K562 (cell line): ENCODE results near the gene CHRNA3. TPM values are rescaled to one million over a fixed set of nuclear protein-coding genes. Genes with fewer than 3 reads are reported as not detected.

Experiments
- ATAC-seq: fragments of 200-7000 bp; cut with Tn5 transposase; 3 replicates; pipeline ENCODE4 v1.9.1; 2020; ENCODE audit warnings: moderate library complexity
- BruUV-seq: library from RNA; stranded (reverse); fragments of 400-500 nt; replicated peaks from 2 replicates; lab custom pipeline; 2021; lab: Mats Ljungman, UMichigan
- CTCF ChIA-PET: fragments of 300-600 bp; formaldehyde crosslinking; extraction: SDS; loops from one replicate; lab custom pipeline; 2021; ENCODE audit warnings: low intra/inter-chr PET ratio; lab: Yijun Ruan, JAX
- POLR2A ChIA-PET: fragments of 300-600, 350-650 bp; sonication (Branson Sonifier 250); formaldehyde crosslinking; extraction: SDS; loops from one replicate; lab custom pipeline; 2021; ENCODE audit warnings: antibody characterized with exemption, inconsistent platforms; lab: Yijun Ruan, JAX
- DNase-seq, 4 experiments: peaks; one replicate each; pipeline versions ENCODE4 v3.0.0 to v3.0.0-alpha.2; 2011 to 2018; ENCODE audit warnings: low spot score in 3 of 4, mixed read lengths in 3 of 4; ENCODE audit errors: extremely low read depth in 1 of 4
- FAIRE-seq: peaks from 2 replicates; lab custom pipeline; 2011; peaks lifted over from hg19 to GRCh38; lab: Jason Lieb, UNC
- H2AFZ ChIP-seq: 2 replicates; pipeline ENCODE4 v1.6.0; 2011; ENCODE audit warnings: low read depth, low read length, control low read depth, inconsistent platforms
- H3K27ac ChIP-seq: fragments of 200-600 bp; 3 replicates; pipeline ENCODE4 v1.8.0; 2011; ENCODE audit warnings: low read depth, mild to moderate bottlenecking, control low read depth, inconsistent platforms, low read length, moderate library complexity, mixed read lengths; ENCODE audit errors: extremely low read depth
- H3K27me3 ChIP-seq, 2 experiments: fragments of 300-600 bp in 1 of 2; 2 replicates in 1 of 2; 3 replicates in 1 of 2; pipeline versions ENCODE4 v1.6.0 to v1.8.0; 2011; ENCODE audit warnings: inconsistent platforms in 2 of 2, low read length in 2 of 2, mild to moderate bottlenecking in 1 of 2, mixed read lengths in 1 of 2, moderate library complexity in 1 of 2; ENCODE audit not compliant: control insufficient read depth in 2 of 2, insufficient read depth in 2 of 2
- H3K36me3 ChIP-seq: fragments of 300-600 bp; 3 replicates; pipeline ENCODE4 v1.8.0; 2011; ENCODE audit warnings: mild to moderate bottlenecking, low read length, inconsistent platforms; ENCODE audit not compliant: control insufficient read depth, insufficient read depth
- H3K4me1 ChIP-seq, 2 experiments: fragments of 200-600 bp in 1 of 2; replicated peaks in 1 of 2; 2 replicates in 1 of 2; 3 replicates in 1 of 2; pipeline versions ENCODE4 v1.5.1 to v1.8.0; 2011; ENCODE audit warnings: inconsistent platforms in 2 of 2, low read length in 2 of 2, mild to moderate bottlenecking in 1 of 2, mixed read lengths in 1 of 2, moderate library complexity in 1 of 2; ENCODE audit not compliant: control insufficient read depth in 2 of 2, insufficient read depth in 2 of 2
- H3K4me2 ChIP-seq: 2 replicates; pipeline ENCODE4 v1.6.1; 2011; ENCODE audit warnings: low read length, control low read depth, inconsistent platforms, mixed read lengths; ENCODE audit not compliant: insufficient read depth
- H3K4me3 ChIP-seq: fragments of 200-600 bp; sonication (generic), shearing (Covaris generic); 2 replicates; pipeline ENCODE4 v1.5.1; 2016; ENCODE audit warnings: control low read depth, inconsistent platforms
- H3K79me2 ChIP-seq: fragments of 200-600 bp; 3 replicates; pipeline ENCODE4 v1.8.0; 2011; ENCODE audit warnings: low read length, inconsistent platforms; ENCODE audit not compliant: control insufficient read depth, insufficient read depth
- H3K9ac ChIP-seq, 2 experiments: 2 replicates each; pipeline versions ENCODE4 v1.6.0 to v1.6.1; 2011; ENCODE audit warnings: low read depth in 2 of 2, low read length in 2 of 2, control low read depth in 1 of 2, inconsistent platforms in 1 of 2, mild to moderate bottlenecking in 1 of 2, mixed read lengths in 1 of 2; ENCODE audit not compliant: insufficient read depth in 1 of 2
- H3K9me1 ChIP-seq: one replicate; pipeline ENCODE4 v1.6.0; 2011; ENCODE audit warnings: inconsistent platforms, mild to moderate bottlenecking, low read length, moderate library complexity; ENCODE audit not compliant: control insufficient read depth, insufficient read depth
- H3K9me3 ChIP-seq: replicated peaks from 2 replicates; pipeline ENCODE4 v1.5.1; 2011; ENCODE audit warnings: low read depth, low read length, inconsistent platforms; ENCODE audit not compliant: control insufficient read depth, insufficient read depth
- H4K20me1 ChIP-seq: replicated peaks from 2 replicates; pipeline ENCODE4 v1.6.1; 2011; ENCODE audit warnings: low read length, inconsistent platforms, mixed read lengths; ENCODE audit not compliant: control insufficient read depth, insufficient read depth
- GTF2F1 ChIP-seq: IDR thresholded peaks from 2 replicates; pipeline ENCODE4 v1.6.1; 2011; ENCODE audit warnings: low read depth, low read length, improper control_type of control experiment
- IFI16 ChIP-seq: fragments of 250-450 bp; sonication (Bioruptor Pico); IDR thresholded peaks from 2 replicates; pipeline ENCODE4 v2.1.2; 2022; ENCODE audit warnings: mild to moderate bottlenecking, inconsistent platforms
- KLF16 ChIP-seq: IDR thresholded peaks from 2 replicates; pipeline ENCODE4 v1.6.1; 2016; ENCODE audit warnings: antibody characterized with exemption
- NFIC ChIP-seq: fragments of 450-650 bp; IDR thresholded peaks from 2 replicates; pipeline ENCODE4 v1.6.1; 2017; ENCODE audit warnings: mild to moderate bottlenecking, inconsistent platforms
- TCFL5 ChIP-seq: fragments of 250-450 bp; sonication (Bioruptor Pico); conservative IDR thresholded peaks from 2 replicates; pipeline ENCODE4 v1.6.1; 2021; ENCODE audit warnings: mild to moderate bottlenecking, moderate library complexity, matching md5 sums
- TGIF2 ChIP-seq: sonication (generic); formaldehyde crosslinking; IDR thresholded peaks from 2 replicates; pipeline ENCODE4 v1.8.1; 2022; ENCODE audit warnings: mild to moderate bottlenecking, missing genetic modification reagents, moderate library complexity
- ZNF224 ChIP-seq: sonication (generic); formaldehyde crosslinking; IDR thresholded peaks from 2 replicates; pipeline ENCODE4 v1.8.0; 2022; ENCODE audit warnings: mild to moderate bottlenecking, missing genetic modification reagents
- WGBS: fragments of 100-300 bp; shearing (Covaris generic); methylation state at CpG from one replicate; pipeline ENCODE4 v1.1.6; 2016; ENCODE audit warnings: low coverage, mixed read lengths; ENCODE audit not compliant: insufficient coverage; ENCODE audit errors: missing lambda C conversion rate; 5-methylcytosine and 5-hydroxymethylcytosine counted together
- in situ Hi-C: fragments of 300-500 bp; cut with MboI; formaldehyde crosslinking; loops from 4 replicates; pipeline ENCODE4 v1.15.0; 2018; ENCODE audit warnings: inconsistent platforms, mixed read lengths
- intact Hi-C: fragments of 100-400 bp; cut with micrococcal nuclease; formaldehyde crosslinking; loops from 2 replicates; pipeline ENCODE4 v1.14.2; 2022
- polyA plus RNA-seq, 8 experiments: library from polyadenylated mRNA; depleted of rRNA in 4 of 8; stranded (reverse) in 5 of 8; unstranded in 3 of 8; fragments of >200 nt; fragmentation: Nextera tagmentation in 2 of 8; fragmentation: Illumina TruSeq in 1 of 8; extraction: Ambion mirVana in 2 of 8; extraction: Trizol in 1 of 8; gene quantifications; 2 replicates each; pipeline versions ENCODE4 v1.2.1 to v1.2.3, GENCODE V29; 2011 to 2014; ENCODE audit warnings: inconsistent platforms in 1 of 8, missing spikeins in 1 of 8
- total RNA-seq, 7 experiments: library from RNA; depleted of rRNA in 6 of 7; stranded (reverse); fragments of >200 nt in 6 of 7; fragmentation: Illumina TruSeq in 2 of 7; extraction: Trizol in 2 of 7; gene quantifications; 2 replicates each; pipeline versions ENCODE4 v1.2.1 to v1.2.3, GENCODE V29; 2011 to 2021; ENCODE audit warnings: low replicate concordance in 1 of 7
- TF ChIP-seq, protein P1 (sequence below): fragments of 450-650 bp; IDR thresholded peaks from 2 replicates; pipeline ENCODE4 v1.6.1; 2018; ENCODE audit warnings: mild to moderate bottlenecking, low read depth; ENCODE audit not compliant: partially characterized antibody
- TF ChIP-seq, protein P2 (sequence below), 2 experiments: IDR thresholded peaks; 2 replicates each; pipeline ENCODE4 v1.6.1; 2012; ENCODE audit warnings: improper control_type of control experiment in 2 of 2, low read depth in 2 of 2, low read length in 2 of 2, borderline replicate concordance in 1 of 2
- TF ChIP-seq, protein P3 (sequence below): fragments of 250-450 bp; sonication (Bioruptor Pico); IDR thresholded peaks from 2 replicates; pipeline ENCODE4 v1.4.0; 2020; ENCODE audit warnings: mild to moderate bottlenecking, moderate library complexity, borderline replicate concordance
- TF ChIP-seq, protein P4 (sequence below): sonication (generic); IDR thresholded peaks from 2 replicates; pipeline ENCODE4 v1.6.1; 2016
- TF ChIP-seq, protein P5 (sequence below): fragments of 200-800 bp; sonication (Bioruptor generic); IDR thresholded peaks from 2 replicates; pipeline ENCODE4 v1.6.1; 2017; ENCODE audit warnings: missing genetic modification characterization, missing compliant biosample characterization

Gene CHRNA3
- total and polyA plus RNA-seq, 9 of the 15 experiments (the other 6 are each of a cell fraction or from before 2014, with no cell fraction given): 0.01 TPM; not detected in 8

DNA sequence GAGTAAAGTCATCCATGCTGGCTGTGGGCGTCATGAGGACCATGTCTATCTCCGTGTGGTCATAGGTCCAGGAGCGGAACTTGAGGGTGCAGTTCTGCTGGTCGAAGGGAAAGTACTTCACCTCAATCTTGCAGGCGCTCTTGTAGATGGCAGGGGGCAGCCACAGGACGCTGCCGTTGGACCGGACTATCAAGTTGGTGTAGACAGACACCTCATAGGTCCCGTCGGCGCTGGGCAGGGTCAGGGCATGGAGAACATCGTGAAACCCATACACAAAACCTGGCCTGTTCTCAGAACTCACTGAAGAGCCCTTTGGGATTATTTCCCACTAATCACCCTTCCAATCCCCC is 8.9 kb upstream of the CHRNA3 start:
- Histone ChIP-seq H3K9ac (no peak overlapping the region), H4K20me1 (0 out of 2 replicates have a peak, but pooled peaks cover 5% of the 10 kb centered on the region), H3K27ac (no peak overlapping the region), H3K27me3 (peaks cover 41 to 66% of the 10 kb centered on the region in 2 experiments), H3K4me3 (no peak overlapping the region), H2AFZ (no peak overlapping the region), H3K4me1 (no peaks in the 10 kb centered on the region), H3K4me2 (no peak overlapping the region), H3K9me1 (no peaks in the 10 kb centered on the region), H3K79me2 (no peaks in the 10 kb centered on the region), H3K36me3 (no peaks in the 10 kb centered on the region), H3K9me3 (no peaks in the 10 kb centered on the region)
- intact Hi-C loops: no loop called here
- in situ Hi-C loops: no loop called here
- TF ChIP-seq, protein P1, sequence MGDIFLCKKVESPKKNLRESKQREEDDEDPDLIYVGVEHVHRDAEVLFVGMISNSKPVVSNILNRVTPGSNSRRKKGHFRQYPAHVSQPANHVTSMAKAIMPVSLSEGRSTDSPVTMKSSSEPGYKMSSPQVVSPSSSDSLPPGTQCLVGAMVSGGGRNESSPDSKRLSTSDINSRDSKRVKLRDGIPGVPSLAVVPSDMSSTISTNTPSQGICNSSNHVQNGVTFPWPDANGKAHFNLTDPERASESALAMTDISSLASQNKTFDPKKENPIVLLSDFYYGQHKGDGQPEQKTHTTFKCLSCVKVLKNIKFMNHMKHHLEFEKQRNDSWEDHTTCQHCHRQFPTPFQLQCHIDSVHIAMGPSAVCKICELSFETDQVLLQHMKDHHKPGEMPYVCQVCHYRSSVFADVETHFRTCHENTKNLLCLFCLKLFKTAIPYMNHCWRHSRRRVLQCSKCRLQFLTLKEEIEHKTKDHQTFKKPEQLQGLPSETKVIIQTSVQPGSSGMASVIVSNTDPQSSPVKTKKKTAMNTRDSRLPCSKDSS: no peak
- TF ChIP-seq, protein P2, sequence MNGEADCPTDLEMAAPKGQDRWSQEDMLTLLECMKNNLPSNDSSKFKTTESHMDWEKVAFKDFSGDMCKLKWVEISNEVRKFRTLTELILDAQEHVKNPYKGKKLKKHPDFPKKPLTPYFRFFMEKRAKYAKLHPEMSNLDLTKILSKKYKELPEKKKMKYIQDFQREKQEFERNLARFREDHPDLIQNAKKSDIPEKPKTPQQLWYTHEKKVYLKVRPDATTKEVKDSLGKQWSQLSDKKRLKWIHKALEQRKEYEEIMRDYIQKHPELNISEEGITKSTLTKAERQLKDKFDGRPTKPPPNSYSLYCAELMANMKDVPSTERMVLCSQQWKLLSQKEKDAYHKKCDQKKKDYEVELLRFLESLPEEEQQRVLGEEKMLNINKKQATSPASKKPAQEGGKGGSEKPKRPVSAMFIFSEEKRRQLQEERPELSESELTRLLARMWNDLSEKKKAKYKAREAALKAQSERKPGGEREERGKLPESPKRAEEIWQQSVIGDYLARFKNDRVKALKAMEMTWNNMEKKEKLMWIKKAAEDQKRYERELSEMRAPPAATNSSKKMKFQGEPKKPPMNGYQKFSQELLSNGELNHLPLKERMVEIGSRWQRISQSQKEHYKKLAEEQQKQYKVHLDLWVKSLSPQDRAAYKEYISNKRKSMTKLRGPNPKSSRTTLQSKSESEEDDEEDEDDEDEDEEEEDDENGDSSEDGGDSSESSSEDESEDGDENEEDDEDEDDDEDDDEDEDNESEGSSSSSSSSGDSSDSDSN (IDR thresholded peaks at IDR 0.05; ENCODE audit: borderline replicate concordance in 1 of 2, low read depth in 2 of 2, low read length in 2 of 2): no peak
- TF ChIP-seq, protein P3, sequence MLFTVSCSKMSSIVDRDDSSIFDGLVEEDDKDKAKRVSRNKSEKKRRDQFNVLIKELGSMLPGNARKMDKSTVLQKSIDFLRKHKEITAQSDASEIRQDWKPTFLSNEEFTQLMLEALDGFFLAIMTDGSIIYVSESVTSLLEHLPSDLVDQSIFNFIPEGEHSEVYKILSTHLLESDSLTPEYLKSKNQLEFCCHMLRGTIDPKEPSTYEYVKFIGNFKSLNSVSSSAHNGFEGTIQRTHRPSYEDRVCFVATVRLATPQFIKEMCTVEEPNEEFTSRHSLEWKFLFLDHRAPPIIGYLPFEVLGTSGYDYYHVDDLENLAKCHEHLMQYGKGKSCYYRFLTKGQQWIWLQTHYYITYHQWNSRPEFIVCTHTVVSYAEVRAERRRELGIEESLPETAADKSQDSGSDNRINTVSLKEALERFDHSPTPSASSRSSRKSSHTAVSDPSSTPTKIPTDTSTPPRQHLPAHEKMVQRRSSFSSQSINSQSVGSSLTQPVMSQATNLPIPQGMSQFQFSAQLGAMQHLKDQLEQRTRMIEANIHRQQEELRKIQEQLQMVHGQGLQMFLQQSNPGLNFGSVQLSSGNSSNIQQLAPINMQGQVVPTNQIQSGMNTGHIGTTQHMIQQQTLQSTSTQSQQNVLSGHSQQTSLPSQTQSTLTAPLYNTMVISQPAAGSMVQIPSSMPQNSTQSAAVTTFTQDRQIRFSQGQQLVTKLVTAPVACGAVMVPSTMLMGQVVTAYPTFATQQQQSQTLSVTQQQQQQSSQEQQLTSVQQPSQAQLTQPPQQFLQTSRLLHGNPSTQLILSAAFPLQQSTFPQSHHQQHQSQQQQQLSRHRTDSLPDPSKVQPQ (CRISPR knock-in tag): no peak
- TF ChIP-seq TCFL5 (CRISPR knock-in tag): no peak
- TF ChIP-seq NFIC: no peak
- no peak for TF ChIP-seq IFI16
- TF ChIP-seq, protein P4, sequence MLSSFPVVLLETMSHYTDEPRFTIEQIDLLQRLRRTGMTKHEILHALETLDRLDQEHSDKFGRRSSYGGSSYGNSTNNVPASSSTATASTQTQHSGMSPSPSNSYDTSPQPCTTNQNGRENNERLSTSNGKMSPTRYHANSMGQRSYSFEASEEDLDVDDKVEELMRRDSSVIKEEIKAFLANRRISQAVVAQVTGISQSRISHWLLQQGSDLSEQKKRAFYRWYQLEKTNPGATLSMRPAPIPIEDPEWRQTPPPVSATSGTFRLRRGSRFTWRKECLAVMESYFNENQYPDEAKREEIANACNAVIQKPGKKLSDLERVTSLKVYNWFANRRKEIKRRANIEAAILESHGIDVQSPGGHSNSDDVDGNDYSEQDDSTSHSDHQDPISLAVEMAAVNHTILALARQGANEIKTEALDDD: no peak
- no peak for TF ChIP-seq TGIF2 (CRISPR knock-in tag)
- no peak for TF ChIP-seq GTF2F1
- TF ChIP-seq, protein P5, sequence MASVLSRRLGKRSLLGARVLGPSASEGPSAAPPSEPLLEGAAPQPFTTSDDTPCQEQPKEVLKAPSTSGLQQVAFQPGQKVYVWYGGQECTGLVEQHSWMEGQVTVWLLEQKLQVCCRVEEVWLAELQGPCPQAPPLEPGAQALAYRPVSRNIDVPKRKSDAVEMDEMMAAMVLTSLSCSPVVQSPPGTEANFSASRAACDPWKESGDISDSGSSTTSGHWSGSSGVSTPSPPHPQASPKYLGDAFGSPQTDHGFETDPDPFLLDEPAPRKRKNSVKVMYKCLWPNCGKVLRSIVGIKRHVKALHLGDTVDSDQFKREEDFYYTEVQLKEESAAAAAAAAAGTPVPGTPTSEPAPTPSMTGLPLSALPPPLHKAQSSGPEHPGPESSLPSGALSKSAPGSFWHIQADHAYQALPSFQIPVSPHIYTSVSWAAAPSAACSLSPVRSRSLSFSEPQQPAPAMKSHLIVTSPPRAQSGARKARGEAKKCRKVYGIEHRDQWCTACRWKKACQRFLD (CRISPR knock-in tag): no peak
- TF ChIP-seq KLF16: no peak
- TF ChIP-seq ZNF224: no peak
- POLR2A ChIA-PET: no interaction called here
- ATAC-seq: no peak
- no peak for DNase-seq
- no TSS peak for BruUV-seq
- under 1% methylated on average over 12 of the region's 12 CpGs for WGBS
- FAIRE-seq: no peak
- CTCF ChIA-PET: no interaction called here
